HG03103 (cell line): Measurements from ENCODE around the gene MYO1E.
A peak's percentile ranks its signal among the peaks of the same experiment; 100 is the strongest.
"Not testable (repeated sequence)": the region's sequence is repeated elsewhere in the genome, so short reads cannot be mapped to it uniquely, and the experiment has no call there.

ENCODE experiments used
- ATAC-seq: cut with Tn5 transposase; IDR thresholded peaks from one replicate; pipeline ENCODE4 v1.9.1; 2021; ENCODE audit warnings: low read depth; ENCODE audit not compliant: unreplicated experiment

MYO1E gene

GRCh38 chr15:59298225-59298853 lies 74.3 kb downstream of the MYO1E start:
- peak; percentile 63 for ATAC-seq

- ATAC-seq = no peak
Measured at GRCh38 chr15:59296181-59296617, 76.5 kb downstream of the MYO1E start.

- ATAC-seq = no peak
Measured at GRCh38 chr15:59295261-59296001, 77.2 kb downstream of the MYO1E start.

GRCh38 chr15:59294574-59295260 lies 78.0 kb downstream of the MYO1E start:
- no peak for ATAC-seq

GRCh38 chr15:59292442-59293151 lies 80.1 kb downstream of the MYO1E start:
- no peak for ATAC-seq

- no peak for ATAC-seq
Measured at GRCh38 chr15:59291213-59291549, 81.5 kb downstream of the MYO1E start.

- ATAC-seq = no peak
Measured at GRCh38 chr15:59290295-59291212, 82.1 kb downstream of the MYO1E start.

- no peak for ATAC-seq
Measured at GRCh38 chr15:59289574-59289973, 83.1 kb downstream of the MYO1E start.

GRCh38 chr15:59283717-59284391 lies 88.8 kb downstream of the MYO1E start:
- no peak for ATAC-seq

GRCh38 chr15:59282515-59283337 lies 89.9 kb downstream of the MYO1E start:
- no peak for ATAC-seq

- no peak for ATAC-seq
Measured at GRCh38 chr15:59281699-59282098, 91.0 kb downstream of the MYO1E start.

- no peak for ATAC-seq
Measured at GRCh38 chr15:59280855-59281254, 91.8 kb downstream of the MYO1E start.

- ATAC-seq = not testable (repeated sequence)
Measured at GRCh38 chr15:59280292-59280691, 92.4 kb downstream of the MYO1E start.

GRCh38 chr15:59279023-59279422 lies 93.6 kb downstream of the MYO1E start:
- ATAC-seq = no peak

GRCh38 chr15:59278120-59278519 lies 94.6 kb downstream of the MYO1E start:
- ATAC-seq = no peak

GRCh38 chr15:59276225-59277178 lies 96.2 kb downstream of the MYO1E start:
- ATAC-seq = no peak

- ATAC-seq = no peak
Measured at GRCh38 chr15:59274126-59274970, 98.3 kb downstream of the MYO1E start.
